DMS153 (cell line): ENCODE results near the gene SLN.

Experiments
- DNase-seq: peaks from one replicate; lab custom pipeline; 2025; lab: John Stamatoyannopoulos, UW

SLN gene

GRCh38 chr11:107683807-107684206 is 28.0 kb downstream of the SLN start:
- no peak for DNase-seq

DNA sequence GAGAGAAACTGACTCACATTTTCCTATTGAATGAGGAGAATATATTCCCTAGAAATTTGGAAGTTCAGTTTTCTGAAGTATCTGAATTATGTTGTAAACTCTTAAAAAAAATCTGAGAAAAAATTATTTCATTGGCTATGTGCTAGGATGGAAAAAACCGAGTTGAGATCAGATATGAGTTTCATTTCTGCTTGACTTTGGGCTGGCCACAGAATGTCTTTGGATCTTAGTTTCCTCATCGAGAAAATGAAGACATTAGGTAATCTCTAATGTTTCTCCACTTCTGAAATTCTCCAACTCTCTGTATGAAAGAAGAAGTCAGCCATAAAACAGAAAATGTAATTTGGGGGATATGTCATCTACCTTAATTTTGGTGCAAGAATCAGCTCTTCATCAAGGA is 28.8 kb downstream of the SLN start:
- no peak for DNase-seq

- DNase-seq = no peak
Measured at GRCh38 chr11:107682572-107682971, 29.3 kb downstream of the SLN start.

- no peak for DNase-seq
Measured at GRCh38 chr11:107682171-107682570, 29.7 kb downstream of the SLN start.

- no peak for DNase-seq
Measured at GRCh38 chr11:107679255-107680024, 32.4 kb downstream of the SLN start.

GRCh38 chr11:107678632-107678971 is 33.3 kb downstream of the SLN start:
- no peak for DNase-seq

DNA sequence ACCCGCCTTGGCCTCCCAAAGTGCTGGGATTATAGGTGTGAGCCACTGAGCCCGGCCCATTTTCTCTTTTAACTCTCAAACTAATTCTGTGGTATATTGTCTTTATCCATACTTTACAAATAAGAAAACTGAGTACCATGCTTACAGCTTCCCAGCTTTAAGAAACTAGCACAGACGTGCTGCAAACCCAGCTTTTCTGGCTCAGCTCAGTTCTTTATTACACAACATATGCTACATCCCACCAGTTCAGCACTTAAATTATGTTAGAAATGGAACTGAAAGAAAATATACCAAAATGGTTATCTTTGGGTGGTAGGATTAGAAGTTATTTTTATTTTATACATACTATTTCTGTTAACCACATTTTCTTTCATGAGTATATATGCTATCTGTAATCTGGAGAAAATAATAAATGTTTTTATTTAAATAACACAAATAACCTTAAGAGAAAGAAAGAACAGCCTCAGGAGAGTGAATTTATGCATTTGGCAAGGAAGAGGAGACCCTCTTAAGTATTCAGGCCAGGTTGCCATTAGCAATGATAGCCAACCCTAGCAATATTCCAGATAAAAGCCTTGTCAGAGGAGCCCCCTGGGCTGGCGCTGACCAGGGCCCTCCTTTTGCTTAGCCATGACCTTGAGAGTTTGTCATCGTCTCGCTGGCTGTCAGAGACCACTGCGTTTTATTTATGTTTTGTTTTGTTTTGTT is 33.8 kb downstream of the SLN start:
- no peak for DNase-seq

DNA sequence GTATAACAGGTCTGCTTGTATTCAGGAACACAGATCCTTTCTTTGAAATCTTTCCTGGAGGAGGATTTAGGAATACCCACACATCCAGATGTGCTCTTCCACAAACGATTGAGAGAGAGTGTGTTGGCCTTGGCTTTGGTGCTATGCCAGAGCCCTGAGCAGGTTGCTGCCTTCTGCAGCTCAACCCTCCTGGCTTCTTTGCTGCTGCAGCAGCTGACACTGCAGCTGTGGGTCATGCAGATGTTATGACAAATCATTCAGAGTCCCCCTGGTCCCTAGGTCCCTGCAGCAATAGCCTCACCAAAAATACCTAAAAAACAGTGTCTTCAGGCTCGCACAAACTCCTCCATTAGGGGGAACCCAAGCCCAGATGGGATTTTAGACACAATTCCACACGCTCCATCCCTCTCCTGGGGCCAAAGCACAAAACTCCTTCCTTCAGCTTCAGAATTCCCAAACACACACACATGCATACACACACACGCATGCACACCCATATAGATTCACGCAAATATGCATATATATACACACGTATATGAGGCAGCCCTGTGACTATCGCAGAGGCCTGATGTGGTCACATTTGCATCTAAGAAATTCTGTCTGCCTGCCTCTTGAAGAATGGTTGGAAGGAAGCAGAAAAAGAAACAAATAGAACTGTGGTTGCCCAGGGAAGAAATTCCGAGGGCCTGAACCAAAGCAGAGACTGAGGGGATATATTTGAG is 35.4 kb downstream of the SLN start:
- DNase-seq = no peak

DNA sequence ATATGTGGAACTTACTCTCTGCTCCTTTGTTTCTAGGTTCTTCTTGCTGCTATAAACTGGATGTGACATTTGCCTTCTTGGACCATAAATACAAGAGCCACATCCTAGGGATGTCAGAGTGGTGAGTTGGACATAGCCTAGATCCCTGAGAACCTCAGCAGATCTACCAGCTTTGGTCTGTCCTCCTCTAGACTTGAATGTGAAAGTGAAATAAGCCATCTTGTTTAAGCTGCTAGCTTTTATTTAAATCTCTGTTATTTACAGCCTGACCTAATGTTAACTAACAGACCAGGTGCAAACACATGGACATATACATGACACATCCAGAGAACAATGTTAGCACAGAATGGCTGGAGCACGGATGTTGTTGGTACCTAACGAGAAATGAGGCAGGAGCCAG is 36.0 kb downstream of the SLN start:
- DNase-seq = no peak

DNA sequence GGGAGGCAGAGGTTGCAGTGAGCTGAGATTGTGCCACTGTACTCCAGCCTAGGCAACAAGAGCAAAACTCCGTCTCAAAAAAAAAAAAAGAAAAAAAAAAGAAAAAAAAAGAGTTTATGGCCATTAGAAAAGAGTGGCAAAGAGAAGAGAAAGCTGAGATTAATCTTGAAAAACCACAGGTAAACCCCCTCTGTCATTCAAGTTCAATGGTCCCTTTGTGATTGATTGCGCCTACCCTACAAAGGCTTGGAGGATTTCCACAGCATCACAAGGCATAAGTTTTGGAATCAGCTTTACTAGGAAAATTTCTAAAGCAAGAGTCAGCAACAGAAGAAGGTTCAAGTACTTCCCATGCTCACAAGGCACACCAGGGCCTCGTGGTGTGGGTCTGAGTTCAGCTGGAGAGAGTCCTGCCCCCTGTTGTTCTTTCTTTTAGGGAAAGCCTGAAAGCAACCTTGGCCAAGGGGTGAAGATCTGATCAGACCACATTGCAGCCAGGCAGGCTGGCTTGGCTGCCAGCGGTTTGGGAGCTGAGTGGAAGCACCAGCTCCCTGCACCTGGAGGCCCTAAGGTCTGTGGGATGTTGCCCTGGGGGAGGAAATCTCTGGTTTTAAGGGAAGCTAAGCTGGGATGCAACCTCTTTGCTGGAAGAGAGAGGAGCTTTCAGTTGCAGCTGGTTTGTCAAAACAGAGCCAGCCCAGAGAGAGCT is 41.8 kb downstream of the SLN start:
- DNase-seq = no peak

GRCh38 chr11:107669191-107669740 is 42.6 kb downstream of the SLN start:
- no peak for DNase-seq

GRCh38 chr11:107666911-107667613 is 44.8 kb downstream of the SLN start:
- DNase-seq = no peak

DNA sequence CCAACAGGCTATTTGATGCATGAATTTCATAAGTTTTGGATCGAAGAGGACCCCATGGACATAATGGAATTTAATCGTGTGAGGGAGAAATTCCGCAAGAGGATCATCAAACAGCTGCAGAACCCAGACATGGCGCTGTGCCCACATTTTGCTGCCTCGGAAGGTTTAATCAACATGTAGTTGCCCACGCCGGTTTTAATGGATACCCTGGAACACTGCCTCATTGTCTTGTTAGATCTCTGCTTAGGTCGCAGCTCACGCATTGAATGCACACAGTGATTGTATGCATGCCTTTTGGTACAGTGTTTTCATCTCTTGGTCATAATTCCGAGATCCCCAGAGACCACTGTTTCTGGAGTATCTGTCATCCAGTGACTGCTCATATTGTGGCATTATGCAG is 46.8 kb downstream of the SLN start:
- no peak for DNase-seq

GRCh38 chr11:107661656-107662055 is 50.2 kb downstream of the SLN start:
- no peak for DNase-seq

DNA sequence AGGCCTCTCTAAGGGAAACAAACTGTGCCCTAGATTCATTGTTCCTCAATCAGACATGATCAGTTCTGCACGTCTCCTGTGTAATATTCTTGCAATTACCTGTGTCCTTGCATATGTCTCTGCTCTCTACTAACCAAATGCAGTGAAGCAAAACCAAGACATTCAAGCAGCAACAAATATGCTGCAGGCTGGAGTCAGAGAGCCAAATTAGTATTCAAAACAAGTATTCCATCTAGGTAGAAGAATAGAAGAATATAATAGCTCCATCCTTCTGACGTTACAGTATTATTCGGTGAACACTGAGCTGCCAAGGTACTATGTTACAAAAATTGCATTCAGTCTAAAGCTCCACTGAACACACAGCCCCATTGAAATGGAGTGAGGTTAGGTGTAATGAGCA is 51.8 kb downstream of the SLN start:
- no peak for DNase-seq

DNA sequence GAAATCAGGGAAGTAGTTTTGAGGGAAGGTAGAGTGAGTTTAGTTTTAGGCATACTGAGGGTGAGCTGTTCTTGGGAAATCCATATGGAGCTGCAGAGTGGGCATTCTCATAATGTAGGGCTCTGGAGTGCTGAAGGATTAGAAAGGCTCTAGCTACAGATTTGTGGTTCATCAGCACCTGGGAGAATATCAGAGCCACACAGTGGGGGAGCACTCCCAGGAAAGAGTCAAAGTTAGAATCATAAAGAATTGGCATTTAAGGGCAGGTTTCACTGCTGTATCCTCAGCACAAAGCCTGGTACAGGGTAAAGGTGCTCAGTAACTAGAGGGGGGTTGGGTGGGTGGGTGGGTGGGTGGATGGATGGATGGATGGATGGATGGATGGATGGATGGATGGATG is 52.5 kb downstream of the SLN start:
- DNase-seq = no peak
